Measurements from ENCODE around the gene DNAH10. TPM values are rescaled to one million over a fixed set of nuclear protein-coding genes. Genes with fewer than 3 reads are reported as not detected.
A peak's percentile ranks its signal among the peaks of the same experiment; 100 is the strongest.

Gene DNAH10
- total RNA-seq, 1 donor from 2014 or later, result 0.16 TPM

GRCh38 chr12:123903301-123904065, 141.4 kb downstream of the DNAH10 start:
- peaks cover 13% of the 10 kb centered on the region for H3K4me1 Mint-ChIP-seq (ENCODE audit: unreplicated experiment)
- no peaks in the 10 kb centered on the region for H3K9me3 Mint-ChIP-seq (ENCODE audit: unreplicated experiment)
- H3K36me3 Mint-ChIP-seq (ENCODE audit: unreplicated experiment), result no peaks in the 10 kb centered on the region
- peaks cover 3% of the 10 kb centered on the region for H3K27me3 Mint-ChIP-seq (ENCODE audit: unreplicated experiment)
- TF ChIP-seq CTCF (IDR thresholded peaks at IDR 0.05), result no peak
- H3K4me3 Mint-ChIP-seq (ENCODE audit: unreplicated experiment), result no peak overlapping the region
- H3K27ac Mint-ChIP-seq (ENCODE audit: unreplicated experiment), result no peak overlapping the region
- no peak for DNase-seq (ENCODE audit: extremely low spot score, unreplicated experiment)

GRCh38 chr12:123905319-123905925, 143.3 kb downstream of the DNAH10 start:
- Mint-ChIP-seq H3K36me3 (ENCODE audit: unreplicated experiment) (no peaks in the 10 kb centered on the region), H3K4me3 (ENCODE audit: unreplicated experiment) (no peak overlapping the region), H3K27me3 (ENCODE audit: unreplicated experiment) (peaks cover 3% of the 10 kb centered on the region), H3K9me3 (ENCODE audit: unreplicated experiment) (no peaks in the 10 kb centered on the region), H3K4me1 (ENCODE audit: unreplicated experiment) (peaks cover 13% of the 10 kb centered on the region), H3K27ac (ENCODE audit: unreplicated experiment) (no peak overlapping the region)
- peak; percentile 78 for TF ChIP-seq CTCF (IDR thresholded peaks at IDR 0.05)
- no peak for DNase-seq (ENCODE audit: extremely low spot score, unreplicated experiment)

- no peak for TF ChIP-seq CTCF (IDR thresholded peaks at IDR 0.05)
- DNase-seq (ENCODE audit: extremely low spot score, unreplicated experiment), result no peak
- Mint-ChIP-seq H3K36me3 (ENCODE audit: unreplicated experiment) (no peaks in the 10 kb centered on the region), H3K27me3 (ENCODE audit: unreplicated experiment) (peaks cover 3% of the 10 kb centered on the region), H3K4me3 (ENCODE audit: unreplicated experiment) (no peak overlapping the region), H3K9me3 (ENCODE audit: unreplicated experiment) (no peaks in the 10 kb centered on the region), H3K27ac (ENCODE audit: unreplicated experiment) (no peak overlapping the region), H3K4me1 (ENCODE audit: unreplicated experiment) (peaks cover 8% of the 10 kb centered on the region)
These were observed 144.8 kb downstream of the DNAH10 start for GRCh38 chr12:123906711-123907420.

GRCh38 chr12:123907726-123908476, 145.8 kb downstream of the DNAH10 start:
- Mint-ChIP-seq H3K27me3 (ENCODE audit: unreplicated experiment) (peaks cover 3% of the 10 kb centered on the region), H3K36me3 (ENCODE audit: unreplicated experiment) (no peaks in the 10 kb centered on the region), H3K4me3 (ENCODE audit: unreplicated experiment) (no peak overlapping the region), H3K27ac (ENCODE audit: unreplicated experiment) (no peak overlapping the region), H3K9me3 (ENCODE audit: unreplicated experiment) (no peaks in the 10 kb centered on the region), H3K4me1 (ENCODE audit: unreplicated experiment) (peaks cover 8% of the 10 kb centered on the region)
- no peak for TF ChIP-seq CTCF (IDR thresholded peaks at IDR 0.05)
- DNase-seq (ENCODE audit: extremely low spot score, unreplicated experiment), result no peak

All from osteocyte (in vitro differentiated cells).